Measurements from ENCODE around the gene MCCC2.
"Not testable (repeated sequence)": the region's sequence is repeated elsewhere in the genome, so short reads cannot be mapped to it uniquely, and the experiment has no call there.

Gene MCCC2

GRCh38 chr5:71596169-71596568 lies 9.0 kb downstream of the MCCC2 start:
- in situ Hi-C loops (cut with HindIII; ENCODE audit: low sequenced_read_pairs): no loop called here

GRCh38 chr5:71597001-71597400 lies 9.9 kb downstream of the MCCC2 start:
- in situ Hi-C loops (cut with HindIII; ENCODE audit: low sequenced_read_pairs): no loop called here

- in situ Hi-C loops (cut with HindIII; ENCODE audit: low sequenced_read_pairs): no loop called here
Measured at GRCh38 chr5:71600783-71601182, 13.6 kb downstream of the MCCC2 start.

GRCh38 chr5:71601222-71602026 lies 14.3 kb downstream of the MCCC2 start:
- in situ Hi-C loops (cut with HindIII; ENCODE audit: low sequenced_read_pairs): no loop called here

- in situ Hi-C loops (cut with HindIII; ENCODE audit: low sequenced_read_pairs): not testable (repeated sequence)
Measured at GRCh38 chr5:71609916-71610315, 22.8 kb downstream of the MCCC2 start.

- in situ Hi-C loops (cut with HindIII; ENCODE audit: low sequenced_read_pairs): no loop called here
Measured at GRCh38 chr5:71615809-71616208, 28.7 kb downstream of the MCCC2 start.

- in situ Hi-C loops (cut with HindIII; ENCODE audit: low sequenced_read_pairs): no loop called here
Measured at GRCh38 chr5:71620630-71621029, 33.5 kb downstream of the MCCC2 start.

GRCh38 chr5:71621268-71621667 lies 34.1 kb downstream of the MCCC2 start:
- in situ Hi-C loops (cut with HindIII; ENCODE audit: low sequenced_read_pairs): no loop called here

GRCh38 chr5:71621741-71622140 lies 34.6 kb downstream of the MCCC2 start:
- in situ Hi-C loops (cut with HindIII; ENCODE audit: low sequenced_read_pairs): no loop called here

GRCh38 chr5:71623221-71623794 lies 36.2 kb downstream of the MCCC2 start:
- in situ Hi-C loops (cut with HindIII; ENCODE audit: low sequenced_read_pairs): no loop called here

GRCh38 chr5:71629950-71630349 lies 42.8 kb downstream of the MCCC2 start:
- in situ Hi-C loops (cut with HindIII; ENCODE audit: low sequenced_read_pairs): no loop called here

GRCh38 chr5:71631070-71631469 lies 43.9 kb downstream of the MCCC2 start:
- in situ Hi-C loops (cut with HindIII; ENCODE audit: low sequenced_read_pairs): no loop called here

- in situ Hi-C loops (cut with HindIII; ENCODE audit: low sequenced_read_pairs): no loop called here
Measured at GRCh38 chr5:71632168-71632567, 45.0 kb downstream of the MCCC2 start.

GRCh38 chr5:71633255-71634155 lies 46.4 kb downstream of the MCCC2 start:
- in situ Hi-C loops (cut with HindIII; ENCODE audit: low sequenced_read_pairs): no loop called here

GRCh38 chr5:71637133-71637532 lies 50.0 kb downstream of the MCCC2 start:
- in situ Hi-C loops (cut with HindIII; ENCODE audit: low sequenced_read_pairs): no loop called here

- in situ Hi-C loops (cut with HindIII; ENCODE audit: low sequenced_read_pairs): no loop called here
Measured at GRCh38 chr5:71640408-71640807, 53.3 kb downstream of the MCCC2 start.

- in situ Hi-C loops (cut with HindIII; ENCODE audit: low sequenced_read_pairs): no loop called here
Measured at GRCh38 chr5:71645030-71645429, 57.9 kb downstream of the MCCC2 start.

GRCh38 chr5:71650940-71651339 lies 63.8 kb downstream of the MCCC2 start:
- in situ Hi-C loops (cut with HindIII; ENCODE audit: low sequenced_read_pairs): not testable (repeated sequence)

- in situ Hi-C loops (cut with HindIII; ENCODE audit: low sequenced_read_pairs): no loop called here
Measured at GRCh38 chr5:71651579-71651978, 64.4 kb downstream of the MCCC2 start.

GRCh38 chr5:71652349-71652748 lies 65.2 kb downstream of the MCCC2 start:
- in situ Hi-C loops (cut with HindIII; ENCODE audit: low sequenced_read_pairs): no loop called here

- in situ Hi-C loops (cut with HindIII; ENCODE audit: low sequenced_read_pairs): no loop called here
Measured at GRCh38 chr5:71652803-71653543, 65.8 kb downstream of the MCCC2 start.

Measured in DLD1 (cell line).